Neural progenitor cell (in vitro differentiated cells): ENCODE measurements around the gene TRIM14. TPM values are rescaled to one million over a fixed set of nuclear protein-coding genes. Genes with fewer than 3 reads are reported as not detected.

ENCODE experiments used
- DNase-seq: peaks from one replicate; pipeline ENCODE4 v3.0.0-alpha.2; 2016; ENCODE audit warnings: low spot score
- H2AFZ ChIP-seq: fragments of 200-600 bp; sonication (generic); replicated peaks from 2 replicates; pipeline ENCODE4 v1.6.1; 2016; ENCODE audit warnings: antibody characterized with exemption
- H3F3A ChIP-seq: fragments of 200-600 bp; sonication (generic); 2 replicates; pipeline ENCODE4 v1.6.1; 2016; ENCODE audit warnings: antibody characterized with exemption, low read depth
- H3K27ac ChIP-seq: fragments of 200-600 bp; sonication (generic); 2 replicates; pipeline ENCODE4 v1.5.1; 2016; ENCODE audit warnings: mild to moderate bottlenecking
- H3K27me3 ChIP-seq: fragments of 200-600 bp; sonication (generic); 2 replicates; pipeline ENCODE4 v1.6.1; 2016; ENCODE audit warnings: mild to moderate bottlenecking, moderate library complexity
- H3K36me3 ChIP-seq: fragments of 200-600 bp; sonication (generic); 2 replicates; pipeline ENCODE4 v1.5.1; 2016
- H3K4me1 ChIP-seq: fragments of 200-600 bp; sonication (generic); 2 replicates; pipeline ENCODE4 v1.6.1; 2016; ENCODE audit warnings: mixed run types
- H3K4me2 ChIP-seq: fragments of 200-600 bp; sonication (generic); 2 replicates; pipeline ENCODE4 v1.6.1; 2016
- H3K4me3 ChIP-seq: fragments of 200-600 bp; sonication (generic); 2 replicates; pipeline ENCODE4 v1.5.1; 2016
- H3K79me2 ChIP-seq: fragments of 200-600 bp; sonication (generic); 2 replicates; pipeline ENCODE4 v1.6.1; 2016; ENCODE audit warnings: low read depth
- H3K9ac ChIP-seq: fragments of 200-600 bp; sonication (generic); 2 replicates; pipeline ENCODE4 v1.6.1; 2016
- H3K9me3 ChIP-seq: fragments of 200-600 bp; sonication (generic); 2 replicates; pipeline ENCODE4 v1.5.1; 2016; ENCODE audit warnings: low read depth
- H4K20me1 ChIP-seq: fragments of 200-600 bp; sonication (generic); 2 replicates; pipeline ENCODE4 v1.6.1; 2016; ENCODE audit warnings: low read depth
- H3K27ac Mint-ChIP-seq: 3 replicates; pipeline ENCODE4 v1.8.0; 2021; ENCODE audit warnings: mixed read lengths
- H3K27me3 Mint-ChIP-seq: 2 replicates; pipeline ENCODE4 v1.8.0; 2022; ENCODE audit warnings: low read depth, mild to moderate bottlenecking, inconsistent platforms, moderate library complexity, mixed read lengths; ENCODE audit not compliant: insufficient read depth
- H3K36me3 Mint-ChIP-seq: 3 replicates; pipeline ENCODE4 v1.8.0; 2021; ENCODE audit warnings: mixed read lengths
- H3K4me1 Mint-ChIP-seq: 3 replicates; pipeline ENCODE4 v1.8.0; 2021; ENCODE audit warnings: mixed read lengths
- H3K4me3 Mint-ChIP-seq: 3 replicates; pipeline ENCODE4 v1.8.0; 2021; ENCODE audit warnings: mild to moderate bottlenecking, moderate library complexity, mixed read lengths
- H3K9me3 Mint-ChIP-seq: 3 replicates; pipeline ENCODE4 v1.8.0; 2020; ENCODE audit warnings: mixed read lengths
- EZH2 ChIP-seq: fragments of 200-600 bp; sonication (generic); IDR thresholded peaks from 2 replicates; pipeline ENCODE4 v1.6.1; 2017; ENCODE audit warnings: antibody characterized with exemption, mild to moderate bottlenecking, moderate library complexity
- EZH2phosphoT487 ChIP-seq: fragments of 200-600 bp; sonication (generic); IDR thresholded peaks from 2 replicates; pipeline ENCODE4 v1.6.1; 2017; ENCODE audit warnings: antibody characterized with exemption
- total RNA-seq: library from RNA; depleted of rRNA; stranded (reverse); fragments of >200 nt; gene quantifications from 2 replicates; pipeline ENCODE4 v1.2.3, GENCODE V29; 2015; ENCODE audit warnings: low replicate concordance
- TF ChIP-seq, protein P1 (sequence below): fragments of 200-600 bp; sonication (generic); IDR thresholded peaks from 2 replicates; pipeline ENCODE4 v1.5.1; 2017; ENCODE audit warnings: antibody characterized with exemption, mild to moderate bottlenecking

TRIM14 gene
- total RNA-seq, 1 donor from 2014 or later = 0.17 TPM

DNA sequence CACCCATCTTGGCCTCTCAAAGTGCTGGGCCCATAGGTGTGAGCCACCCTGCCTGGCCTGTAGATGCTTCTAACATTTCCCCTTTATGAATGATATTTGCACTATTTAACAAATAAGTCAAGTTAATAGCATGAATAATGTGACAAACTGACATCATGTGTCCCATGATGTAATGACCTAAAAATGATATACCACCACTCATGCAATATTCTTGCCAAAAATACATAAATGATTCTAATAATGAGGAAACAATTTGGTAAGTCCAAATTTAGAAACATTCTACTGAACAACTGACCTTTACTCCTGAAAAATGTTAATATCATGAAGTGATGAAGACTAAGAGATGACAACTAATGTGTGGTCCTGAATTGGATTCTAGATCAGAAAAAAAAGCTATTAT is 33.5 kb upstream of the TRIM14 start:
- Histone ChIP-seq H3K4me3 (no peak overlapping the region), H3K36me3 (no peaks in the 10 kb centered on the region), H3K9ac (no peak overlapping the region), H3F3A (no peaks in the 10 kb centered on the region), H2AFZ (no peak overlapping the region), H4K20me1 (no peaks in the 10 kb centered on the region), H3K27me3 (no peaks in the 10 kb centered on the region), H3K4me1 (no peaks in the 10 kb centered on the region), H3K27ac (no peak overlapping the region), H3K79me2 (no peaks in the 10 kb centered on the region), H3K4me2 (no peak overlapping the region), H3K9me3 (no peaks in the 10 kb centered on the region)
- Mint-ChIP-seq H3K9me3 (no peaks in the 10 kb centered on the region), H3K27ac (no peak overlapping the region), H3K4me1 (no peaks in the 10 kb centered on the region), H3K27me3 (peaks cover 7% of the 10 kb centered on the region), H3K36me3 (no peaks in the 10 kb centered on the region), H3K4me3 (no peak overlapping the region)
- no peak for TF ChIP-seq EZH2phosphoT487
- TF ChIP-seq, protein P1, sequence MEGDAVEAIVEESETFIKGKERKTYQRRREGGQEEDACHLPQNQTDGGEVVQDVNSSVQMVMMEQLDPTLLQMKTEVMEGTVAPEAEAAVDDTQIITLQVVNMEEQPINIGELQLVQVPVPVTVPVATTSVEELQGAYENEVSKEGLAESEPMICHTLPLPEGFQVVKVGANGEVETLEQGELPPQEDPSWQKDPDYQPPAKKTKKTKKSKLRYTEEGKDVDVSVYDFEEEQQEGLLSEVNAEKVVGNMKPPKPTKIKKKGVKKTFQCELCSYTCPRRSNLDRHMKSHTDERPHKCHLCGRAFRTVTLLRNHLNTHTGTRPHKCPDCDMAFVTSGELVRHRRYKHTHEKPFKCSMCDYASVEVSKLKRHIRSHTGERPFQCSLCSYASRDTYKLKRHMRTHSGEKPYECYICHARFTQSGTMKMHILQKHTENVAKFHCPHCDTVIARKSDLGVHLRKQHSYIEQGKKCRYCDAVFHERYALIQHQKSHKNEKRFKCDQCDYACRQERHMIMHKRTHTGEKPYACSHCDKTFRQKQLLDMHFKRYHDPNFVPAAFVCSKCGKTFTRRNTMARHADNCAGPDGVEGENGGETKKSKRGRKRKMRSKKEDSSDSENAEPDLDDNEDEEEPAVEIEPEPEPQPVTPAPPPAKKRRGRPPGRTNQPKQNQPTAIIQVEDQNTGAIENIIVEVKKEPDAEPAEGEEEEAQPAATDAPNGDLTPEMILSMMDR = no peak
- TF ChIP-seq EZH2 = no peak
- DNase-seq = no peak

DNA sequence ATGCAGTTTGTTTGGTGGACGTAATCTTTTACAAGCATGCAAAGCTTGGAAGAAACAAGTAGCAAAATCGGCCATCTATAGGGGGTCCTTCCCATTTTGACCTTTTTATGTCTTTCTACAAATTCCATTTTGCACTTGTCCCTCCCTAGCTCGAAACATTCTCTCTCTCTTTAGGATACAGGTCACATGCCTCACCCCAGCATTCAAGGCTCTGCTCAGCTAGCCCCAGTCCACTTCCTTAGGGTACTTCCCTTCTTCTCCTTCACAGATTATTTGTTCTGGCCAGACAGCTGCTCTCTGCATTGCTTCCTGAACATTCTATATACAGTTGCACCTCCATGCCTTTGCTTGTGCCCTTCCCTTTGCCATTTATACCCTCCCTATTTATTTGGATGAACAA is 31.7 kb upstream of the TRIM14 start:
- no peak overlapping the region for H3K27ac ChIP-seq

DNA sequence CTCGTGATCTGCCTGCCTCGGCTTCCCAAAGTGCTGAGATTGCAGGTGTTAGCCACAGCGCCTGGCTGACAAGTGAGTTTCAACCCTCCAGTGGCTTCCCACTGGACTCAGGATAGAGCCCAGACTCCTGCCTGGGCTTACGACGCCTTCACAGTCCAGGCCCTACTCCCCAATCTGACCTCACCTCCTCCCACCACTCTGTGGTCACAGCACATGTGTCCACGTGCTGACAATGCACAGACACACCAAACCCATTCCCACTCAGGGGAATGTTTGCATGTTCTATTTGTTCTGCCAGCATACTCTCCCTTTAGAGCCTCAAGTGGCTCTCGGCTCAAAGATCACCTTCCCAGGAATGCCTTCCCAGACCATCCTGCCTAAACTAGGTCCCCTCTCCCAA is 31.1 kb upstream of the TRIM14 start:
- Mint-ChIP-seq H3K9me3 (no peaks in the 10 kb centered on the region), H3K36me3 (no peaks in the 10 kb centered on the region), H3K4me3 (no peak overlapping the region), H3K27ac (no peak overlapping the region), H3K4me1 (peaks cover 11% of the 10 kb centered on the region), H3K27me3 (peaks cover 5% of the 10 kb centered on the region)
- Histone ChIP-seq H3K79me2 (no peaks in the 10 kb centered on the region), H3K4me1 (peaks cover 7% of the 10 kb centered on the region), H3F3A (no peaks in the 10 kb centered on the region), H4K20me1 (no peaks in the 10 kb centered on the region), H3K27ac (no peak overlapping the region), H3K9me3 (no peaks in the 10 kb centered on the region), H3K4me2 (no peak overlapping the region), H2AFZ (no peak overlapping the region), H3K9ac (no peak overlapping the region), H3K4me3 (no peak overlapping the region), H3K36me3 (no peaks in the 10 kb centered on the region), H3K27me3 (no peaks in the 10 kb centered on the region)
- no peak for DNase-seq
- TF ChIP-seq, protein P1 = no peak
- no peak for TF ChIP-seq EZH2phosphoT487

More for the DNA sequence above, 31.7 kb upstream of the TRIM14 start:
- no peaks in the 10 kb centered on the region for H3K36me3 Mint-ChIP-seq
- H3K4me1 ChIP-seq = peaks cover 7% of the 10 kb centered on the region
- DNase-seq = no peak
- no peak overlapping the region for H3K4me3 Mint-ChIP-seq
- no peak overlapping the region for H2AFZ ChIP-seq
- no peaks in the 10 kb centered on the region for H3F3A ChIP-seq
- TF ChIP-seq EZH2phosphoT487 = no peak
- no peak for TF ChIP-seq EZH2
- TF ChIP-seq, protein P1 = no peak
- H3K9me3 Mint-ChIP-seq = no peaks in the 10 kb centered on the region
- no peaks in the 10 kb centered on the region for H3K36me3 ChIP-seq
- H3K9ac ChIP-seq = no peak overlapping the region
- H3K27ac Mint-ChIP-seq = no peak overlapping the region
- no peak overlapping the region for H3K4me3 ChIP-seq
- peaks cover 5% of the 10 kb centered on the region for H3K27me3 Mint-ChIP-seq
- no peaks in the 10 kb centered on the region for H3K27me3 ChIP-seq
- H4K20me1 ChIP-seq = no peaks in the 10 kb centered on the region
- no peak overlapping the region for H3K4me2 ChIP-seq
- no peaks in the 10 kb centered on the region for H3K79me2 ChIP-seq
- H3K9me3 ChIP-seq = no peaks in the 10 kb centered on the region
- peaks cover 8% of the 10 kb centered on the region for H3K4me1 Mint-ChIP-seq

DNA sequence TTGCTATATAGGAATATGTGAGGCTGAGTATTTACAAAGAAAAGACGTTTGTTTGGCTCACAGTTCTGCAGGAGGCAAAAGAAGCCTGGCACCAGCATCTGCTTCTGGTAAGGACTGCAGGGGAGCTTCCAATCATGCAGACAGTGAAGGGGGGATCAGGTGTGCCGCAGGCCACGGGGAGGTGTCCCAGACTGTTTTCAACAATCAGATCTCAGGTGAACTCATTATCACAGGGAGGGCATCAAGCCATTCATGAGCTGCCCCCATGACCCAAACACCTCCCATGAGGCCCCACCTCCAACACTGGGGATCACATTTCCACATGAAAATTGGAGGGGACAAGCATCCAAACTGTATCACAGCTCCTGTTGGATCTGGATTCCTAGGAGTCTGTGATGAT is 30.4 kb upstream of the TRIM14 start:
- TF ChIP-seq EZH2phosphoT487 = no peak
- no peak for TF ChIP-seq EZH2
- TF ChIP-seq, protein P1 = no peak
- H3K9me3 Mint-ChIP-seq = no peaks in the 10 kb centered on the region
- no peaks in the 10 kb centered on the region for H3F3A ChIP-seq
- H3K36me3 ChIP-seq = no peaks in the 10 kb centered on the region
- H3K27me3 Mint-ChIP-seq = peaks cover 5% of the 10 kb centered on the region
- no peak overlapping the region for H3K4me3 ChIP-seq
- H3K27ac ChIP-seq = no peak overlapping the region
- no peak overlapping the region for H2AFZ ChIP-seq
- no peak overlapping the region for H3K4me3 Mint-ChIP-seq
- H3K79me2 ChIP-seq = no peaks in the 10 kb centered on the region
- DNase-seq = no peak
- H3K27ac Mint-ChIP-seq = no peak overlapping the region
- H3K4me1 ChIP-seq = peaks cover 7% of the 10 kb centered on the region
- H3K27me3 ChIP-seq = no peaks in the 10 kb centered on the region
- H3K4me1 Mint-ChIP-seq = peaks cover 11% of the 10 kb centered on the region
- H3K9ac ChIP-seq = no peak overlapping the region
- no peaks in the 10 kb centered on the region for H4K20me1 ChIP-seq
- H3K4me2 ChIP-seq = no peak overlapping the region
- H3K36me3 Mint-ChIP-seq = no peaks in the 10 kb centered on the region
- H3K9me3 ChIP-seq = no peaks in the 10 kb centered on the region
